Activated T-helper 1 cell treated with anti-CD3 and anti-CD28 coated beads, Interleukin-12 subunit alpha, Interleukin-12 subunit beta, Interleukin-2, Interleukin-4 antibody, amounts not matched to agents 30 ng/mL and 10 ng/mL and 1 ng/mL, durations not matched to agents 14 hours and 24 hours and 36 hours (primary cell): ENCODE data around the gene WASHC2C. TPM values are rescaled to one million over a fixed set of nuclear protein-coding genes. Genes with fewer than 3 reads are reported as not detected.
"Not testable (repeated sequence)": the region's sequence is repeated elsewhere in the genome, so short reads cannot be mapped to it uniquely, and the experiment has no call there.

Experiments
- DNase-seq: peaks from one replicate; pipeline ENCODE4 v3.0.0; 2021; ENCODE audit warnings: low spot score
- H3K27ac Mint-ChIP-seq: one replicate; pipeline ENCODE4 v1.8.0; 2021; ENCODE audit warnings: mild to moderate bottlenecking, mixed read lengths
- H3K27me3 Mint-ChIP-seq: one replicate; pipeline ENCODE4 v1.8.0; 2022; ENCODE audit warnings: mild to moderate bottlenecking, moderate library complexity, mixed read lengths; ENCODE audit not compliant: insufficient read depth
- H3K36me3 Mint-ChIP-seq: one replicate; pipeline ENCODE4 v1.8.0; 2021; ENCODE audit warnings: low read depth, mixed read lengths
- H3K4me1 Mint-ChIP-seq: one replicate; pipeline ENCODE4 v1.8.0; 2021; ENCODE audit warnings: low read depth, mixed read lengths
- H3K4me3 Mint-ChIP-seq: one replicate; pipeline ENCODE4 v1.8.0; 2021; ENCODE audit warnings: mild to moderate bottlenecking, moderate library complexity, mixed read lengths
- H3K9me3 Mint-ChIP-seq: one replicate; pipeline ENCODE4 v1.8.0; 2021; ENCODE audit warnings: mixed read lengths
- intact Hi-C: fragments of 100-400 bp; cut with micrococcal nuclease; formaldehyde crosslinking; loops from one replicate; pipeline ENCODE4 v1.15.1; 2024
- total RNA-seq: library from RNA; stranded (reverse); gene quantifications from 2 replicates; pipeline ENCODE4 v1.2.3, GENCODE V29; 2022

The WASHC2C gene
- total RNA-seq, 1 donor from 2014 or later = 27.2 TPM

DNA sequence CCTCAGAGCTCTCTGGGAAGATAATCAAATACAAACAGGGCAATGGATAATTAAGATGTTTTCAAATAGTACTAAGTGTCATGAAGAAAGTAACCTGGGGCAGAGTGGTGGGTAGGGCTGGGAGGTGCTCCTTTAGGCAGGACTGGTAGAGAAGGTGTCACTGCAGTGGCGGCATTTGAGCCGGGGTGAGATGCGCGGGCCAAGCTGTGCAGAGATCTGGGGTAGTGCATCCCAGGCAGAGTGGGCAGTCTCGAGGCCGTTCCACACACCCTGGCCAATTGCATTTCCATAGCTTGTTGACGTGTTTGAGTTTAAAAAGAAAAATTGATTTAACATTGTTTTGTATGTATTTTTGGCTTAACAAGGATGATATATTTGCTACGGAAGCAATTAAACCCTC is 62.9 kb downstream of the WASHC2C start:
- H3K9me3 Mint-ChIP-seq, intact Hi-C loops, H3K27me3 Mint-ChIP-seq, H3K4me1 Mint-ChIP-seq, H3K4me3 Mint-ChIP-seq, H3K27ac Mint-ChIP-seq, DNase-seq: not testable (repeated sequence)
- peaks cover 27% of the 10 kb centered on the region for H3K36me3 Mint-ChIP-seq

DNA sequence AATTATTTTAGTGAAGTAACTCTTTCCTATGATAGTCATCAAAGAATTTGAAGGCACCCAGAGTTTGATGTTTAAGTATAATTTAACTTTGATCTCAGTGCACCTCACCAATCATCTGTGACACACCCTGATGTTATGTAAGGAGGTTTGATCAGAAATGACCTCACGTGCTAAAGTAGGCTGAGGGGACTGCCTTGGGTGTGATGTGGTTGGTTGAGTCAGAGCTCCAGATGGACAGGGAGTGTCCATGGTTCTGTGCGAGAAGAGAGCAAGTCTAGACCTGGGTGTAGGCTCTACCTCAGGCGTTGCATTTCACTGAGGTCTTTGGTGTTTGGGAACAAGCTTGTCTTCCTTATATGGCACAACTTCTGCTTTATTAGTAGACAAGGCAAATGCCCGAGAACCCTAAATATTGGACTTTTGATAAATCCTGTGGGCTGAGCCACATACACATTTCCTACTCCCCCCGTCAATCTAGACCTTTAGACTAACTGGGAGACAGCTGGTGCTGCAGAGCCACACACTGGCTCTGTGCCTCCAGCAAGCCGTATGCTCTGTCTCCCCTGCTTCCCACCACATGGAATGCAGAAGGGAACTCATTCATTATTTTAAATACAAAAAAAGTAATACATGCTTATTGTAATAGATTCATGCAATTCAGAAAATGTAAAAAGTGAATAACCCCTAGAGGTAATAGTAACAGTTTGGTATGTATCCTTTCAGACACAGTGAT is 63.8 kb downstream of the WASHC2C start:
- H3K4me3 Mint-ChIP-seq, H3K4me1 Mint-ChIP-seq, H3K27me3 Mint-ChIP-seq, H3K27ac Mint-ChIP-seq, DNase-seq, intact Hi-C loops, H3K9me3 Mint-ChIP-seq: not testable (repeated sequence)
- peaks cover 27% of the 10 kb centered on the region for H3K36me3 Mint-ChIP-seq

DNA sequence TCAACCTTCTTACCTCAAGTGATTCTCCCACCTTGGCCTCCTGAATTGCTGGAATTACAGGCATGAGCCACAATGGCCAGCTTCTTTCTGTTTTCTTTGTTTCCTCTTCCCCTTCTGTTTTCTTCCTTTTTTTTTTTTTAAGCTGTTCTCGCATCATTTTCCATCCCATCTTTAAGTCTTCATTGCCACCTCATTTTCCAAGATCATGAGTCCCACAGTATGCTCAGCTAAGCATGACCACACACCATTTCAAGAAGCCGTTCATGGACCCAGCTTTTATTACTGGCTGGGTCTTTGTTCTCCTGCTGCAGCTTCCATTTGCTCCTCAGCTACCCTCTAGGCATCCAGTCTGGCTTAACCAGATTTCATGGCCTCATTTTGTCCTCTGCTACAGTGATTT is 67.7 kb downstream of the WASHC2C start:
- peaks cover 19% of the 10 kb centered on the region for H3K36me3 Mint-ChIP-seq
- H3K9me3 Mint-ChIP-seq, H3K27me3 Mint-ChIP-seq, H3K4me1 Mint-ChIP-seq, H3K4me3 Mint-ChIP-seq, DNase-seq, H3K27ac Mint-ChIP-seq, intact Hi-C loops: not testable (repeated sequence)

GRCh38 chr10:45803060-45804010 is 76.3 kb downstream of the WASHC2C start:
- H3K4me3 Mint-ChIP-seq, H3K9me3 Mint-ChIP-seq, H3K36me3 Mint-ChIP-seq, DNase-seq, intact Hi-C loops, H3K4me1 Mint-ChIP-seq, H3K27ac Mint-ChIP-seq, H3K27me3 Mint-ChIP-seq: not testable (repeated sequence)

DNA sequence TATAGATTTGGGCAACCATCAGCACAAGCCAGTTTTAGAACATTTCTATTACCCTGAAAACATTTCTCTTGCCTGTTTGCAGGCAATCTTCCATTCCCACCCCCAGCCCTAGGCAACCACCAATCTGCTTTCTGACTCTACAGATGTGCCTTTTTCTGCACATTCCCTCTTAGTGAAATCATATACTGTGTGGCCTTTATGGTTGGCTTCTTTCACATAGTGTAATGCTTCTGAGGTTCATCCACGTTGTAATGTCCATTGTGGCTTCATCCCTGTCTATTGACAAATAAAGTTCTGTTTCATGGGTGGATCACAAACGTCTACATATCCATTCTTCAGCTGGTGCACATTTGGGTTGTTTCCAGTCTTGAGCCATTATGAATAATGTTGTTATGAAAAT is 77.9 kb downstream of the WASHC2C start:
- DNase-seq, intact Hi-C loops, H3K4me3 Mint-ChIP-seq: not testable (repeated sequence)

DNA sequence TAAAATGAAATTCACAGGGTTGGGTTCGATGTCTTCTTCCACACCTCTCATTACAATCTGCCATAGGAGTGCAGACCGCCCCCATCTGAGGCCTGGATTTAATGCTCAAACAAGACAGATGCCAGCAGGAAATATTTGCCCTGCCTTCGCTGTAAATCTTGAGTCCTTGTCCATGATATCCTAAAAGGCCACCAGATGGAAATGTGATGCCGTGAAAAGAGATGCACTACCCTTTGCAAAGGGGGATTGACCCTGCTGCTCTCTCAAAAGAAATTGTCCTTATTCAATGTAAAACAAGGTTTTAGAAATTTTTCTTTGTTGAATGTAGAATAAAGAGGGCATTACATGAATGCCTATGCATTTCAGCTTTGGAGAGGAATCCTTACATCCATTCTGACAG is 82.8 kb downstream of the WASHC2C start:
- Mint-ChIP-seq H3K27me3 (peaks cover 2% of the 10 kb centered on the region), H3K27ac (no peak overlapping the region), H3K9me3 (no peaks in the 10 kb centered on the region), H3K4me1 (no peaks in the 10 kb centered on the region), H3K36me3 (no peaks in the 10 kb centered on the region), H3K4me3 (no peak overlapping the region)
- intact Hi-C loops = loop anchor here (10.0 kb wide), 1 partner anchor 345 kb away; no protein-coding TSS in a partner anchor
- no peak for DNase-seq

More for the DNA sequence above, 77.9 kb downstream of the WASHC2C start:
- not testable (repeated sequence) for H3K27me3 Mint-ChIP-seq, H3K36me3 Mint-ChIP-seq, H3K9me3 Mint-ChIP-seq, H3K4me1 Mint-ChIP-seq, H3K27ac Mint-ChIP-seq

- Mint-ChIP-seq H3K36me3 (no peaks in the 10 kb centered on the region), H3K27ac (no peak overlapping the region), H3K4me1 (no peaks in the 10 kb centered on the region), H3K27me3 (peaks cover 2% of the 10 kb centered on the region), H3K9me3 (no peaks in the 10 kb centered on the region), H3K4me3 (no peak overlapping the region)
- intact Hi-C loops = loop anchor here (10.0 kb wide), 1 partner anchor 346 kb away; no protein-coding TSS in a partner anchor
- DNase-seq = no peak
These were observed 84.0 kb downstream of the WASHC2C start for GRCh38 chr10:45811075-45811474.

DNA sequence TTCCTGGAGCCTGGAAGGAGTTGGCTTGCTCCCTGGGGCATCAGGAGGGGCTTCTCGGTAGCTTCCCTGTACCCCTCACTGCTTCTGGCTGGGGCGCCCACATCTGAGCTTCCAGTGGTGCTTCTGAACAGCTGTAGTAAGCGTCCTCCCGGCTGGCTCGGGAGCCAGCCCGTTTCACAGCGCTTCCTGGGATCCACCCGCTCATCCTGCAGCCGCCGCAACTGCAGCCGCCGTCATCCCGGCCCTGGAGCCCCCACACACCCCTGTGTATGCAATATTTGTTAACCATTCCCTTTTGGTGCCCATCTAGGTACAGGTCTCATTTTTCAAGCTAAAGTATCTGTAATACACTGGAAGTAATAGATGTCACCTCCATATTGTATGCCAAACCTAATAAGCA is 85.9 kb downstream of the WASHC2C start:
- not testable (repeated sequence) for H3K36me3 Mint-ChIP-seq, H3K27me3 Mint-ChIP-seq, H3K4me3 Mint-ChIP-seq

GRCh38 chr10:45814146-45814545 is 87.1 kb downstream of the WASHC2C start:
- H3K4me1 Mint-ChIP-seq, H3K9me3 Mint-ChIP-seq, DNase-seq, H3K36me3 Mint-ChIP-seq, H3K27ac Mint-ChIP-seq, H3K4me3 Mint-ChIP-seq, H3K27me3 Mint-ChIP-seq: not testable (repeated sequence)
- intact Hi-C loops = loop anchor here (10.0 kb wide), 1 partner anchor 349 kb away; no protein-coding TSS in a partner anchor

More for the DNA sequence above, 85.9 kb downstream of the WASHC2C start:
- intact Hi-C loops = loop anchor here (10.0 kb wide), 1 partner anchor 348 kb away; no protein-coding TSS in a partner anchor
- not testable (repeated sequence) for H3K4me1 Mint-ChIP-seq, H3K27ac Mint-ChIP-seq, DNase-seq, H3K9me3 Mint-ChIP-seq

DNA sequence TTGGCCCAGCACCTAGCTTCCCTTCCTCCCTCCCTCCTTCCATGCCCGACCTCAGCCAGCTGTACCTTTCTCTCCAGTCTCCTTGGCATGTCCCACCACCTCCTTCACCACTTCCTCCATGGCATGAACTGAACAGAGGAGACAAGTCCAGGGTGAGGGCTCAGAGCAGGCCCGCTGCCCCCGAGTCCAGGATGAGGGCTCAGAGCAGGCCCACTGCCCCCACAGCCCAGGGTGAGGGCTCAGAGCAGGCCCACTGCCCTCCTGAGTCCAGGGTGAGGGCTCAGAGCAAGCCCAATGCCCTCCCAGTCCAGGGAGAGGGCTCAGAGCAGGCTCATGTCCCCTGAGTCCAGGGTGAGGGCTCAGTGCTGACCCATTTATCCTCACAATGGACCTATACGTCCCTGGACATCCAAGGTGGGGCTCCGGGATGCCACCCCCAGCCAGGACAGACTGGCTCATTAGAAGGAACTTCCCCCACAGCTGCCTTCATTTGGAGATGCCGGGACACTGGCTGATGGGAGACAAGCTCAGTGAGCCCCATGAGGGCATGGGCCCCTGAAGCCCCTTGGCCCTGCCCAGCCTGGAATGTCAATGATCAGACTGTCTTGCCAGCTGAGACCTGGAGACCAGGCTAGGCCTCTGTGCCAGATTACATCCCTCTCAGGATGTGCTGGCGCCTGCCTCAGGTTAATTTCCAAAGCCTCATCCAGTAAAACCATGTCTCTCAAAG is 90.2 kb downstream of the WASHC2C start:
- Mint-ChIP-seq H3K4me1 (no peaks in the 10 kb centered on the region), H3K27ac (no peak overlapping the region), H3K9me3 (no peaks in the 10 kb centered on the region), H3K27me3 (peaks cover 3% of the 10 kb centered on the region), H3K4me3 (no peak overlapping the region), H3K36me3 (no peaks in the 10 kb centered on the region)
- intact Hi-C loops = loop anchor here (10.0 kb wide), 1 partner anchor 352 kb away; no protein-coding TSS in a partner anchor
- no peak for DNase-seq

DNA sequence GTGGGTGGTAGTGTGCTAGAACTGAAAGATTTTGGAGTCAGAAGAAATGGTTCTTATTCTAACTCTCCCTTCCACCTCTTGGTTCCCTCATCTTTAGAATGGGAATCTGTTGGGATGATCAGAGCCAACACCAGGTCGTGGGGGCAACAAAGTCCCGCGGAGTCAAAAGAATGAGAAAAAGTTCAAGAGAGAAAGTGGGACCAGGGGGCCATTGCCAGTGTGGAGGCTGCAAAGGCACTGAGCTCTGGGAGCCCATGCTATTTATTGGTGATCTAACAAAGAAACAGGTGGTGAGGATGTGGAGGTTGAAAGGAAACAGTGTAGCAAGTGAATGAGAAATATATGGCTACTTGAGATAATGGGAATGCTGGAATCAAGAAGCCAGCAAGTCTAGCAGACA is 90.8 kb downstream of the WASHC2C start:
- intact Hi-C loops = loop anchor here (10.0 kb wide), 1 partner anchor 353 kb away; no protein-coding TSS in a partner anchor
- H3K4me3 Mint-ChIP-seq = no peak overlapping the region
- no peak overlapping the region for H3K27ac Mint-ChIP-seq
- H3K4me1 Mint-ChIP-seq = no peaks in the 10 kb centered on the region
- H3K36me3 Mint-ChIP-seq = no peaks in the 10 kb centered on the region
- no peak for DNase-seq
- peaks cover 3% of the 10 kb centered on the region for H3K27me3 Mint-ChIP-seq
- no peaks in the 10 kb centered on the region for H3K9me3 Mint-ChIP-seq

DNA sequence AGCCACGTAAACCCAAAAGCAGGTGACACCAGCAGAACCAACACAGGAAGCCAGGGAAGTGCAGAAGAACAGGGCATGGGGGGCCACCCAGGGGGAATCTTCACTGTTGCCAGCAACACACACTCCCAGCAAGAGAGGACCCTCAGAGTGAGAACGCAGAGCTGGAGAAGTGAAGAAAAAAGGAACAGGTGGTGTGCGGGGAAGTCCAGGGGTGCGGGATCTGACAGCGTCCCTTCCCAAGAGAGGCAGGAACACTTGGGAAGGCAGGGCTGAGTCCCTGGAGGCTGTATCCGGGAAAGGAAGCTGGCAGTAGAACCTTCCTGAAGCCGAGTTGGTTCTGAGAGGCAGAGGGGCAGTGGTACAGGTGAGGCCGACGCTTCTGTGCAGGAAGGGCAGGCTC is 92.5 kb downstream of the WASHC2C start:
- no peaks in the 10 kb centered on the region for H3K4me1 Mint-ChIP-seq
- H3K4me3 Mint-ChIP-seq = no peak overlapping the region
- no peaks in the 10 kb centered on the region for H3K9me3 Mint-ChIP-seq
- H3K27me3 Mint-ChIP-seq = peaks cover 3% of the 10 kb centered on the region
- intact Hi-C loops = loop anchor here (10.0 kb wide), 1 partner anchor 355 kb away; no protein-coding TSS in a partner anchor
- H3K36me3 Mint-ChIP-seq = no peaks in the 10 kb centered on the region
- H3K27ac Mint-ChIP-seq = no peak overlapping the region
- DNase-seq = no peak
